Memory B cell (primary cell): ENCODE measurements around the gene SDF4.

Experiments used
- ATAC-seq: fragments of 150-1000 bp; cut with Tn5 transposase; 2 replicates; pipeline ENCODE4 v1.10.0; 2021; ENCODE audit warnings: low read depth, mild to moderate bottlenecking, moderate library complexity
- DNase-seq, 2 donors: peaks; one replicate each; pipeline ENCODE4 v3.0.0; 2022; ENCODE audit warnings: low spot score in 2 of 2
- H3K27ac Mint-ChIP-seq: one replicate; pipeline ENCODE4 v1.8.0; 2022; ENCODE audit warnings: mild to moderate bottlenecking, moderate library complexity, mixed read lengths
- H3K27me3 Mint-ChIP-seq: one replicate; pipeline ENCODE4 v1.8.0; 2022; ENCODE audit warnings: mixed read lengths
- H3K36me3 Mint-ChIP-seq: one replicate; pipeline ENCODE4 v1.8.0; 2022; ENCODE audit warnings: mild to moderate bottlenecking, mixed read lengths
- H3K4me1 Mint-ChIP-seq: one replicate; pipeline ENCODE4 v1.8.0; 2022; ENCODE audit warnings: mixed read lengths
- H3K4me3 Mint-ChIP-seq: one replicate; pipeline ENCODE4 v1.8.0; 2022; ENCODE audit warnings: mild to moderate bottlenecking, moderate library complexity, mixed read lengths
- H3K9me3 Mint-ChIP-seq: one replicate; pipeline ENCODE4 v1.8.0; 2022; ENCODE audit warnings: mixed read lengths

SDF4 gene

GRCh38 chr1:1222575-1223225, 9.1 kb downstream of the SDF4 start:
- no peaks in the 10 kb centered on the region for H3K9me3 Mint-ChIP-seq
- H3K36me3 Mint-ChIP-seq, result peaks cover 34% of the 10 kb centered on the region
- no peaks in the 10 kb centered on the region for H3K27me3 Mint-ChIP-seq
- ATAC-seq, result no peak
- H3K4me1 Mint-ChIP-seq, result peaks cover 6% of the 10 kb centered on the region
- DNase-seq, result no peak
- H3K4me3 Mint-ChIP-seq, result no peak overlapping the region
- no peak overlapping the region for H3K27ac Mint-ChIP-seq

- Mint-ChIP-seq H3K27me3 (no peaks in the 10 kb centered on the region), H3K27ac (no peak overlapping the region), H3K4me3 (no peak overlapping the region), H3K4me1 (peaks cover 6% of the 10 kb centered on the region), H3K9me3 (no peaks in the 10 kb centered on the region), H3K36me3 (peaks cover 34% of the 10 kb centered on the region)
- DNase-seq (no peak), ATAC-seq (no peak)
Observed at GRCh38 chr1:1221887-1222574, 9.8 kb downstream of the SDF4 start.

GRCh38 chr1:1220197-1220596, 11.6 kb downstream of the SDF4 start:
- H3K27ac Mint-ChIP-seq, result no peak overlapping the region
- no peaks in the 10 kb centered on the region for H3K27me3 Mint-ChIP-seq
- ATAC-seq, result no peak
- DNase-seq, result no peak
- peaks cover 29% of the 10 kb centered on the region for H3K36me3 Mint-ChIP-seq
- peaks cover 3% of the 10 kb centered on the region for H3K4me1 Mint-ChIP-seq
- no peaks in the 10 kb centered on the region for H3K9me3 Mint-ChIP-seq
- no peak overlapping the region for H3K4me3 Mint-ChIP-seq

GRCh38 chr1:1219341-1219740, 12.5 kb downstream of the SDF4 start:
- H3K36me3 Mint-ChIP-seq, result peaks cover 27% of the 10 kb centered on the region
- H3K4me3 Mint-ChIP-seq, result no peak overlapping the region
- H3K27ac Mint-ChIP-seq, result peak overlapping the region; percentile 28
- ATAC-seq, result no peak
- no peaks in the 10 kb centered on the region for H3K27me3 Mint-ChIP-seq
- no peaks in the 10 kb centered on the region for H3K9me3 Mint-ChIP-seq
- peaks cover 10% of the 10 kb centered on the region for H3K4me1 Mint-ChIP-seq
- DNase-seq, result no peak

- no peak overlapping the region for H3K4me3 Mint-ChIP-seq
- peaks cover 12% of the 10 kb centered on the region for H3K4me1 Mint-ChIP-seq
- H3K36me3 Mint-ChIP-seq, result peaks cover 24% of the 10 kb centered on the region
- no peak for DNase-seq
- no peaks in the 10 kb centered on the region for H3K9me3 Mint-ChIP-seq
- no peaks in the 10 kb centered on the region for H3K27me3 Mint-ChIP-seq
- ATAC-seq, result no peak
- no peak overlapping the region for H3K27ac Mint-ChIP-seq
Observed at GRCh38 chr1:1218524-1219200, 13.1 kb downstream of the SDF4 start.

- H3K36me3 Mint-ChIP-seq, result peaks cover 18% of the 10 kb centered on the region
- ATAC-seq (peak; percentile 12), DNase-seq (no peak)
- H3K27me3 Mint-ChIP-seq, result no peaks in the 10 kb centered on the region
- no peak overlapping the region for H3K4me3 Mint-ChIP-seq
- H3K4me1 Mint-ChIP-seq, result peaks cover 12% of the 10 kb centered on the region
- no peak overlapping the region for H3K27ac Mint-ChIP-seq
- no peaks in the 10 kb centered on the region for H3K9me3 Mint-ChIP-seq
Observed at GRCh38 chr1:1217621-1218523, 13.9 kb downstream of the SDF4 start.

GRCh38 chr1:1216770-1217620, 14.8 kb downstream of the SDF4 start:
- Mint-ChIP-seq H3K9me3 (no peaks in the 10 kb centered on the region), H3K27me3 (no peaks in the 10 kb centered on the region), H3K27ac (peak overlapping the region; percentile 77), H3K4me3 (no peak overlapping the region), H3K36me3 (peaks cover 14% of the 10 kb centered on the region), H3K4me1 (peaks cover 12% of the 10 kb centered on the region)
- DNase-seq, result no peak
- ATAC-seq, result no peak

GRCh38 chr1:1215881-1216605, 15.8 kb downstream of the SDF4 start:
- Mint-ChIP-seq H3K4me3 (no peak overlapping the region), H3K4me1 (peaks cover 12% of the 10 kb centered on the region), H3K36me3 (peaks cover 12% of the 10 kb centered on the region), H3K27me3 (no peaks in the 10 kb centered on the region), H3K9me3 (no peaks in the 10 kb centered on the region), H3K27ac (peak overlapping the region; percentile 77)
- ATAC-seq, result no peak
- no peak for DNase-seq

- H3K4me1 Mint-ChIP-seq, result peaks cover 12% of the 10 kb centered on the region
- no peak overlapping the region for H3K4me3 Mint-ChIP-seq
- ATAC-seq (peak; percentile 19), DNase-seq (no peak)
- peaks cover 9% of the 10 kb centered on the region for H3K36me3 Mint-ChIP-seq
- no peaks in the 10 kb centered on the region for H3K27me3 Mint-ChIP-seq
- H3K27ac Mint-ChIP-seq, result no peak overlapping the region
- no peaks in the 10 kb centered on the region for H3K9me3 Mint-ChIP-seq
Observed at GRCh38 chr1:1215080-1215676, 16.6 kb downstream of the SDF4 start.

- peaks cover 19% of the 10 kb centered on the region for H3K4me1 Mint-ChIP-seq
- H3K9me3 Mint-ChIP-seq, result no peaks in the 10 kb centered on the region
- H3K4me3 Mint-ChIP-seq, result peak within 1 kb of the TSS; percentile 41
- peaks cover 2% of the 10 kb centered on the region for H3K27me3 Mint-ChIP-seq
- H3K36me3 Mint-ChIP-seq, result peaks cover 5% of the 10 kb centered on the region
- DNase-seq, result no peak
- ATAC-seq, result peak; percentile 25
- H3K27ac Mint-ChIP-seq, result peak within 1 kb of the TSS; percentile 35
Observed at GRCh38 chr1:1213345-1214265, 18.2 kb downstream of the SDF4 start, which contains the start of gene TNFRSF4. TNFRSF4 (minus strand) TSS chr1:1214153; CDS start chr1:1214127, 26 bp downstream.

GRCh38 chr1:1212780-1213344, 18.9 kb downstream of the SDF4 start:
- H3K27ac Mint-ChIP-seq, result no peak overlapping the region

More at GRCh38 chr1:1212780-1213344, 18.9 kb downstream of the SDF4 start:
- H3K27me3 Mint-ChIP-seq, result peaks cover 7% of the 10 kb centered on the region
- ATAC-seq, result peak; percentile 14
- no peaks in the 10 kb centered on the region for H3K9me3 Mint-ChIP-seq
- peaks cover 26% of the 10 kb centered on the region for H3K4me1 Mint-ChIP-seq
- no peak for DNase-seq
- no peak overlapping the region for H3K4me3 Mint-ChIP-seq
- H3K36me3 Mint-ChIP-seq, result peaks cover 2% of the 10 kb centered on the region
